Vagina (tissue), 2 donors: ENCODE measurements around the gene RASSF6.

ENCODE experiments used
- POLR2A ChIP-seq, 2 donors: fragments of 450-650 bp; IDR thresholded peaks; one replicate each; pipeline ENCODE4 v1.6.1; 2017; ENCODE audit warnings: antibody characterized with exemption in 2 of 2, mild to moderate bottlenecking in 2 of 2, moderate library complexity in 2 of 2
- POLR2AphosphoS5 ChIP-seq, 2 donors: sonication (generic); formaldehyde crosslinking; IDR thresholded peaks; one replicate each; pipeline ENCODE4 v1.9.0; 2017; ENCODE audit warnings: antibody characterized with exemption in 2 of 2, mild to moderate bottlenecking in 2 of 2, low read depth in 1 of 2; ENCODE audit not compliant: insufficient read depth in 1 of 2
- TF ChIP-seq, protein P1 (sequence below), 3 experiments: fragments of 450-650 bp in 2 of 3; fragments of 200-600 bp in 1 of 3; sonication (generic) in 1 of 3; IDR thresholded peaks; one replicate each; pipeline ENCODE4 v1.5.1; 2017 to 2019; ENCODE audit warnings: antibody characterized with exemption in 3 of 3, mild to moderate bottlenecking in 2 of 3, moderate library complexity in 2 of 3

DNA sequence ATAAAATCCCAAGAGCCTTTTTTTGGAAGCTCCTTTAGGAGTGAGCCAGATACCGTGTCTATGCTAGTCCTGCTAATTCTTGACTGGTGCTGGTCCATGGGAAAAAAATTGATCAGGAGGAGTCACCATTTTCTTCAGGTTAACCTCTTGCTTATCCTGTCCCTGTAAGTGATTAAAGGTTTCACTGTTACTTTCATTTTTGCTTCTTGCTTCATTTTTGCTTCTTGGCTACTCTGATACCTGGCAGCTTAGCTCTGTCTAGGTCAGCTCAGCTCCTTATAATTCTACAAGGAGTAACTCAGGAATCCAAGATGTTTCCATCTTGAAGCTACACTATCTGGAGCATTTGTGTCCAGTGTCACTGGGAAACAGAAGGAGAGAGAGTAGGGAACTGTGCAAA is 93.0 kb downstream of the RASSF6 start:
- TF ChIP-seq POLR2A (IDR thresholded peaks at IDR 0.05) (no peak), POLR2AphosphoS5 (IDR thresholded peaks at IDR 0.05; ENCODE audit: insufficient read depth in 1 of 2, low read depth in 1 of 2) (no peak)
- TF ChIP-seq, protein P1, sequence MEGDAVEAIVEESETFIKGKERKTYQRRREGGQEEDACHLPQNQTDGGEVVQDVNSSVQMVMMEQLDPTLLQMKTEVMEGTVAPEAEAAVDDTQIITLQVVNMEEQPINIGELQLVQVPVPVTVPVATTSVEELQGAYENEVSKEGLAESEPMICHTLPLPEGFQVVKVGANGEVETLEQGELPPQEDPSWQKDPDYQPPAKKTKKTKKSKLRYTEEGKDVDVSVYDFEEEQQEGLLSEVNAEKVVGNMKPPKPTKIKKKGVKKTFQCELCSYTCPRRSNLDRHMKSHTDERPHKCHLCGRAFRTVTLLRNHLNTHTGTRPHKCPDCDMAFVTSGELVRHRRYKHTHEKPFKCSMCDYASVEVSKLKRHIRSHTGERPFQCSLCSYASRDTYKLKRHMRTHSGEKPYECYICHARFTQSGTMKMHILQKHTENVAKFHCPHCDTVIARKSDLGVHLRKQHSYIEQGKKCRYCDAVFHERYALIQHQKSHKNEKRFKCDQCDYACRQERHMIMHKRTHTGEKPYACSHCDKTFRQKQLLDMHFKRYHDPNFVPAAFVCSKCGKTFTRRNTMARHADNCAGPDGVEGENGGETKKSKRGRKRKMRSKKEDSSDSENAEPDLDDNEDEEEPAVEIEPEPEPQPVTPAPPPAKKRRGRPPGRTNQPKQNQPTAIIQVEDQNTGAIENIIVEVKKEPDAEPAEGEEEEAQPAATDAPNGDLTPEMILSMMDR (IDR thresholded peaks at IDR 0.05), result no peak
